Right lobe of liver (tissue), 4 donors: ENCODE results near the gene MCCC1.

ENCODE experiments used
- POLR2A ChIP-seq: fragments of 450-650 bp; IDR thresholded peaks from one replicate; pipeline ENCODE4 v1.6.1; 2017; ENCODE audit warnings: antibody characterized with exemption, mild to moderate bottlenecking
- TF ChIP-seq, protein P1 (sequence below), 4 donors: fragments of 200-600 bp in 3 of 4; fragments of 450-650 bp in 1 of 4; IDR thresholded peaks; one replicate each; pipeline versions ENCODE4 v1.5.1 to v1.8.0; 2016 to 2022; ENCODE audit warnings: antibody characterized with exemption in 4 of 4, mild to moderate bottlenecking in 2 of 4
- donor health status: DM: no; HTN: no; CAD: no.
- donor health status: DM: no; HTN: no; CAD: no.
- donor health status: DM: no; HTN: yes; CAD: no.

- TF ChIP-seq, protein P1, sequence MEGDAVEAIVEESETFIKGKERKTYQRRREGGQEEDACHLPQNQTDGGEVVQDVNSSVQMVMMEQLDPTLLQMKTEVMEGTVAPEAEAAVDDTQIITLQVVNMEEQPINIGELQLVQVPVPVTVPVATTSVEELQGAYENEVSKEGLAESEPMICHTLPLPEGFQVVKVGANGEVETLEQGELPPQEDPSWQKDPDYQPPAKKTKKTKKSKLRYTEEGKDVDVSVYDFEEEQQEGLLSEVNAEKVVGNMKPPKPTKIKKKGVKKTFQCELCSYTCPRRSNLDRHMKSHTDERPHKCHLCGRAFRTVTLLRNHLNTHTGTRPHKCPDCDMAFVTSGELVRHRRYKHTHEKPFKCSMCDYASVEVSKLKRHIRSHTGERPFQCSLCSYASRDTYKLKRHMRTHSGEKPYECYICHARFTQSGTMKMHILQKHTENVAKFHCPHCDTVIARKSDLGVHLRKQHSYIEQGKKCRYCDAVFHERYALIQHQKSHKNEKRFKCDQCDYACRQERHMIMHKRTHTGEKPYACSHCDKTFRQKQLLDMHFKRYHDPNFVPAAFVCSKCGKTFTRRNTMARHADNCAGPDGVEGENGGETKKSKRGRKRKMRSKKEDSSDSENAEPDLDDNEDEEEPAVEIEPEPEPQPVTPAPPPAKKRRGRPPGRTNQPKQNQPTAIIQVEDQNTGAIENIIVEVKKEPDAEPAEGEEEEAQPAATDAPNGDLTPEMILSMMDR (IDR thresholded peaks at IDR 0.05) = no peak
- TF ChIP-seq POLR2A = no peak
These were observed 120.1 kb downstream of the MCCC1 start for GRCh38 chr3:182979103-182979673.
